Cardiac fibroblast (primary cell): Measurements from ENCODE around the gene BCL2L11.

Source experiments
- DNase-seq, 2 donors: peaks; one replicate each; pipeline versions ENCODE4 v3.0.0 to v3.0.0-alpha.2; 2010; ENCODE audit warnings: low read depth in 2 of 2
- H3K4me3 ChIP-seq, 2 donors: replicated peaks in 1 of 2; 1 replicate in 1 of 2; 2 replicates in 1 of 2; pipeline ENCODE4 v1.5.1; 2011; ENCODE audit warnings: low read depth in 2 of 2, low read length in 2 of 2, mild to moderate bottlenecking in 2 of 2, moderate library complexity in 1 of 2
- CTCF ChIP-seq: IDR thresholded peaks from one replicate; pipeline ENCODE4 v1.5.1; 2011; ENCODE audit warnings: low read depth, mild to moderate bottlenecking, low read length, inconsistent platforms

BCL2L11 gene

GRCh38 chr2:111178730-111179405 lies 58.2 kb downstream of the BCL2L11 start:
- TF ChIP-seq CTCF: no peak
- no peak overlapping the region for H3K4me3 ChIP-seq
- DNase-seq: peak in 1 of 2 donors; percentile 33

GRCh38 chr2:111182121-111182520 lies 61.4 kb downstream of the BCL2L11 start:
- DNase-seq: no peak
- no peak overlapping the region for H3K4me3 ChIP-seq
- TF ChIP-seq CTCF: no peak

- no peak overlapping the region for H3K4me3 ChIP-seq
- DNase-seq: no peak
- no peak for TF ChIP-seq CTCF
Measured at GRCh38 chr2:111182740-111183139, 62.0 kb downstream of the BCL2L11 start.

- no peak overlapping the region for H3K4me3 ChIP-seq
- no peak for TF ChIP-seq CTCF
- peak in 1 of 2 donors; percentile 50 for DNase-seq
Measured at GRCh38 chr2:111184725-111185310, 64.1 kb downstream of the BCL2L11 start.

- DNase-seq: no peak
- TF ChIP-seq CTCF: no peak
- H3K4me3 ChIP-seq: no peak overlapping the region
Measured at GRCh38 chr2:111185361-111186022, 64.8 kb downstream of the BCL2L11 start.

GRCh38 chr2:111186121-111186715 lies 65.5 kb downstream of the BCL2L11 start:
- no peak for TF ChIP-seq CTCF
- DNase-seq: no peak
- no peak overlapping the region for H3K4me3 ChIP-seq
